Activated CD4-positive, alpha-beta memory T cell treated with anti-CD3 and anti-CD28 coated beads, Interleukin-2, amount 10 ng/mL, durations not matched to agents 7 days and 5 days (primary cell): ENCODE results near the gene MCRS1. TPM values are rescaled to one million over a fixed set of nuclear protein-coding genes. Genes with fewer than 3 reads are reported as not detected.
"Not testable (repeated sequence)": the region's sequence is repeated elsewhere in the genome, so short reads cannot be mapped to it uniquely, and the experiment has no call there.

Source experiments
- CTCF ChIA-PET: fragments of 350-600 bp; sonication (Branson Sonifier 250); formaldehyde crosslinking; loops from one replicate; lab custom pipeline; 2021; ENCODE audit warnings: antibody characterized with exemption, inconsistent platforms; lab: Charles Lee
- POLR2A ChIA-PET: fragments of 350-600 bp; sonication (Branson Sonifier 250); formaldehyde crosslinking; loops from one replicate; lab custom pipeline; 2021; ENCODE audit warnings: antibody characterized with exemption; lab: Charles Lee
- DNase-seq: peaks from one replicate; pipeline ENCODE4 v3.0.0-alpha.2; 2020
- H3K27ac Mint-ChIP-seq: one replicate; pipeline ENCODE4 v1.8.0; 2021; ENCODE audit warnings: mild to moderate bottlenecking, mixed read lengths
- H3K27me3 Mint-ChIP-seq: one replicate; pipeline ENCODE4 v1.8.0; 2021; ENCODE audit warnings: mixed read lengths
- H3K36me3 Mint-ChIP-seq: one replicate; pipeline ENCODE4 v1.8.0; 2021; ENCODE audit warnings: low read depth, mixed read lengths
- H3K4me1 Mint-ChIP-seq: one replicate; pipeline ENCODE4 v1.8.0; 2021; ENCODE audit warnings: mixed read lengths
- H3K4me3 Mint-ChIP-seq: one replicate; pipeline ENCODE4 v1.8.0; 2021; ENCODE audit warnings: mild to moderate bottlenecking, mixed read lengths
- H3K9me3 Mint-ChIP-seq: one replicate; pipeline ENCODE4 v1.8.0; 2021; ENCODE audit warnings: mixed read lengths
- total RNA-seq, 2 experiments: library from RNA; stranded (reverse); gene quantifications; one replicate each; pipeline ENCODE4 v1.2.3, GENCODE V29; 2021

The MCRS1 gene, protein sequence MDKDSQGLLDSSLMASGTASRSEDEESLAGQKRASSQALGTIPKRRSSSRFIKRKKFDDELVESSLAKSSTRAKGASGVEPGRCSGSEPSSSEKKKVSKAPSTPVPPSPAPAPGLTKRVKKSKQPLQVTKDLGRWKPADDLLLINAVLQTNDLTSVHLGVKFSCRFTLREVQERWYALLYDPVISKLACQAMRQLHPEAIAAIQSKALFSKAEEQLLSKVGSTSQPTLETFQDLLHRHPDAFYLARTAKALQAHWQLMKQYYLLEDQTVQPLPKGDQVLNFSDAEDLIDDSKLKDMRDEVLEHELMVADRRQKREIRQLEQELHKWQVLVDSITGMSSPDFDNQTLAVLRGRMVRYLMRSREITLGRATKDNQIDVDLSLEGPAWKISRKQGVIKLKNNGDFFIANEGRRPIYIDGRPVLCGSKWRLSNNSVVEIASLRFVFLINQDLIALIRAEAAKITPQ
- 10 to 100 TPM; 70.5 to 73.1 TPM for total RNA-seq

DNA sequence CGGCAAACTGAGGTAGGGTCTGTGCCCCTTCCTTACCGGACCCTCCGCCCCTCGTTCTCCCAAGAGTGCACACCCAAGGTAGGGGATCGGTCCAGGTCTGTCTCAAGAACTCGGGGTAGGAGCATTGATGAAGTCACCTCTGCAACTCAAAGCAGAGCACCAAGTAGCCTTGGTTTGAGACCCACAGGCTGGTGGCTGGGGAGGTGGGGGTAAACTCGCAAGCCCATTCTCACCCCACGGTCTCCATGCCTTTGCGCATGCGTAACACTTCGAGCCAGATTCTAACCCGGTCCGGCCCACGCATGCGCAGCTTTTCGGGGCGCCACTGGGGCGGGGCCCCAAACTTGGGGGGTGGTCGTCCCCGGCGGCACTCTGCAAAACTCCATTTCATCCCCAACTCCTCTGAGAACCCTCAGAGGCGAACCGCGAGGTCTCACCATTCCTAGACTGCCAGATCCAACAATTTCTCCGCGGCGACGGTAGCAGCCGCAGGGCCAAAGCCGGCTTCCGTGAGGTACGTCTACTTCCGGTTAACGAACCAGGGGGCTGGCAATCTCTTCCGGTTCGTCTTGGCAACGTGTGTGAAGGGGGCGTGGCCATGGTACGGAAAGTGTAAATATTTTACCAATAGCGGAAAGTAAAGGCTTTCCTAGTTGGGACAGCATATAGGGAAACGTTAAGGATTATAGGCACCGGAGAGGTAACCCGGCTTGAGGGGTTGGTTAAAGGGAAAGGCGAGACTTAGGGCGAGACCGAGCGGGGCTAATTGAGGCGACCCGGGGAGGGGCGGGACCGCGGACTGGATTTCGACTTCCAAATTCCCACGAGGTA lies at the start of gene MCRS1:
Gene MCRS1, minus strand, starts transcription at position 532 of the 831 bp plus-strand sequence. CDS start 1,411 bp downstream, outside the sequence.
- H3K4me3 Mint-ChIP-seq, result peak within 1 kb of the TSS; percentile 97
- peak; percentile 90 for DNase-seq
- no peaks in the 10 kb centered on the region for H3K9me3 Mint-ChIP-seq
- H3K4me1 Mint-ChIP-seq, result peaks cover 65% of the 10 kb centered on the region
- peak within 1 kb of the TSS; percentile 89 for H3K27ac Mint-ChIP-seq
- CTCF ChIA-PET, result interaction anchor here (0.5 to 2.4 kb wide), 10 partner anchors 11 to 201 kb away, joined by 3 to 11 read pairs (median 5); partner anchors contain the start of genes PRPF40B and TMBIM6
- POLR2A ChIA-PET, result interaction anchor here (0.6 to 5.9 kb wide), 11 partner anchors 9 to 438 kb away, joined by 3 to 76 read pairs (median 6); partner anchors contain the start of genes PRPF40B, SPATS2 and TUBA1B
- peaks cover 31% of the 10 kb centered on the region for H3K36me3 Mint-ChIP-seq
- no peaks in the 10 kb centered on the region for H3K27me3 Mint-ChIP-seq

DNA sequence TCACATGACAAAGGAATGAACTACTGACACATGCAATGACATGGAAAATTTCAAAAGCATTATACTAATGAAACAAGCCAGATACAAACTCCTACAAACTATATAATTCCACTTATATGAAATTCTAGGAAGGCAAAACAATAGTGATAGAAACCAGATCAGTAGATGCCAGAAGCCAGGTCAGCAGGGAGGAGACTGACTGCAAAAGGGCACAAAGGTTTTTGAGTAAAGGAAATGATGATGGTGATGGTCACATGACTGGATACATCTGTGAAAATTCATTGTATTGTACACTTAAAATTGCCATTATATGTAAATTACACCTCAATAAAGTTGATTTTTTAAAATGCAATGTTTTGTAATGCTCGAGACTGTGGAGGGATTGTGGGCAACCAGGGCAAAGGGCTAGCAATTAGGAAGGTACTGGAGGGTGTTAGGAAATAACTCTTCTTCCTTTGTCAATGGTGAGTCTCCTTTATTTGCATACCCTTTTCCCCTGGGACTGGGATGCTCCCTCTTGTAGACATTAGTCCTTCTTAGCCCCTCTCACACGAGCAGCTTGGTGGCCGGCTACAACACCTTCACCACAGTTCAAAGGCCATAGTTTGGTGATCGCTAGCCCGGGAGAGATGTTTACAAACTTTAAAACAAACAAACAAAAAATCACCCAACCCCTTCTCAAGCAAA lies 48.7 kb upstream of the MCRS1 start:
- POLR2A ChIA-PET, result interaction anchor here (1.3 kb wide), 1 partner anchor 28 kb away, joined by 3 read pairs; no protein-coding TSS in a partner anchor
- H3K4me1 Mint-ChIP-seq, result peaks cover 8% of the 10 kb centered on the region

DNA sequence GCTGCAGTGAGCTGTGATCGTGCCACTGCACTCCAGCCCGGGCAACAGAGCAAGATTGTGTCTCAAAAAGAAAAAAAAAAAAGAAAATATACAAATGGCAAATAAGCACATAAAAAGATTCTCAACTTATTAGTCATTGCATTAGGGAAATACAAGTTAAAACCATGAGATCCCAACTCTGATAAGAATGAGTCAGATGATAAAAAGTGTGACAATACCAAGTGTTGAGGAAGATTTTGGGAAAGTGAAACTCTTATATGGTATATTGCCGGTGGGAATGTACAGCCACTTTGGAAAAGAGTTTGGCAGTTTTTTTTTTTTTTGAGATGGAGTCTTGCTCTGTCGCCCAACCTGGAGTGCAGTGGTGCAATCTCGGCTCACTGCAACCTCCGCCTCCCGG lies 47.8 kb upstream of the MCRS1 start:
- Mint-ChIP-seq H3K4me1 (no peaks in the 10 kb centered on the region), H3K27ac (no peak overlapping the region), H3K9me3 (no peaks in the 10 kb centered on the region), H3K36me3 (peaks cover 2% of the 10 kb centered on the region), H3K27me3 (peaks cover 32% of the 10 kb centered on the region), H3K4me3 (no peak overlapping the region)
- ChIA-PET POLR2A (no interaction called here), CTCF (interaction anchor here (1.1 kb wide), 1 partner anchor 126 kb away, joined by 3 read pairs; the partner anchor contains the start of gene TMBIM6)
- no peak for DNase-seq

More for the DNA sequence above, 48.7 kb upstream of the MCRS1 start:
- no peak overlapping the region for H3K27ac Mint-ChIP-seq
- peaks cover 38% of the 10 kb centered on the region for H3K27me3 Mint-ChIP-seq
- CTCF ChIA-PET, result no interaction called here
- peaks cover 2% of the 10 kb centered on the region for H3K36me3 Mint-ChIP-seq
- H3K9me3 Mint-ChIP-seq, result no peaks in the 10 kb centered on the region
- no peak for DNase-seq
- H3K4me3 Mint-ChIP-seq, result no peak overlapping the region

DNA sequence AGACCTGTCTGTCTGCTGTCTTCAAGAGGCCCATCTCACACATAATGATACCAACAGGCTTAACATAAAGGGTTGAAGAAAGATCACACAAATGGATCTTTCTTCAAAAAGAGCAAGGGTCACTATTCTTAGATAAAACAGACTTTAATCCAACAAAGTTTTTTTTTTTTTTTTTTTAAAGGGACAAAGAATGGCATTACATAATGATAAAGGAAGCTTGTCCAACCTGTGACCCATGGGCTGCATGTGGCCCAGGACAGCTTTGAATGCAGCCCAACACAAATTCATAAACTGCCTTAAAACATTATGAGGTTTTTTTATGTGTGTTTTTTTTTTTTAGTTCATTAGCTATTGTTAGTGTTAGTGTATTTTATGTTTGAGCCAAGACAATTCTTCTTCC lies 44.3 kb upstream of the MCRS1 start:
- peaks cover 2% of the 10 kb centered on the region for H3K36me3 Mint-ChIP-seq
- no peak for DNase-seq
- ChIA-PET POLR2A (interaction anchor here (0.7 kb wide), 1 partner anchor 13 kb away, joined by 4 read pairs; no protein-coding TSS in a partner anchor), CTCF (interaction anchor here (0.7 kb wide), 1 partner anchor 36 kb away, joined by 4 read pairs; no protein-coding TSS in a partner anchor)
- no peaks in the 10 kb centered on the region for H3K9me3 Mint-ChIP-seq
- no peak overlapping the region for H3K27ac Mint-ChIP-seq
- H3K4me1 Mint-ChIP-seq, result no peaks in the 10 kb centered on the region
- H3K27me3 Mint-ChIP-seq, result peaks cover 20% of the 10 kb centered on the region
- no peak overlapping the region for H3K4me3 Mint-ChIP-seq

DNA sequence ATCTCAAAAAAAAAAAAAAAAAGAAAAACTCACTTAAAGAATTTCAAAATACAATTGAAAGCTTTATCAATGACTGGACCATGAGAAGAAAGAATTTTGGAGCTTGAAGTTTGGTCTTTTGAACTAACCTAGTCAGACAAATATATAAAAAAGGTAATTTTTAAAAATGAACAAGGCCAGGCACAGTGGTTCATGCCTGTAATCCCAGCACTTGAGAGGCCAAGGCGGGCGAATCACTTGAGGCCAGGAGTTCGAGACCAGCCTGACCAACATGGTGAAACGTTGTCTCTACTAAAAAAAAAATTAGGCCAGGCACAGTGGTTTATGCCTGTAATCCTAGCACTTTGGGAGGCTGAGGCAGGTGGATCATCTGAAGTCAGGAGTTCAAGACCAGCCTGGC lies 42.8 kb upstream of the MCRS1 start:
- H3K9me3 Mint-ChIP-seq, DNase-seq, H3K36me3 Mint-ChIP-seq, H3K4me1 Mint-ChIP-seq, H3K4me3 Mint-ChIP-seq, POLR2A ChIA-PET, H3K27ac Mint-ChIP-seq: not testable (repeated sequence)
- CTCF ChIA-PET, result interaction anchor here (0.7 to 1.1 kb wide), 2 partner anchors 10 to 262 kb away, joined by 3 read pairs; no protein-coding TSS in a partner anchor
- H3K27me3 Mint-ChIP-seq, result peaks cover 19% of the 10 kb centered on the region

DNA sequence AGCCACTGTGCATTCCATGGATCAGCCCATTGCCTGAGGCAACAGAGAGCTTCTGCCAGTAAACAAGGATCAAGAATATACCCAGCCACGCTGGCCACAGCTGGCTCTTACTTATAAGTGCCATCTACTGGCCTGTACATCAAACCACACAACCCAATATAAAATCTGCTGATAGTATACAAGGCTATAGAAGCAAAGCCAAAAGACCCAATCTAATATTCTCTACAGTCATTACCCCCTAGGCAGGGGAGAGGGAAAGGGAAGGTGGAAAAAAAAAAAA lies 41.9 kb upstream of the MCRS1 start:
- no peaks in the 10 kb centered on the region for H3K4me1 Mint-ChIP-seq
- POLR2A ChIA-PET, result no interaction called here
- CTCF ChIA-PET, result no interaction called here
- peaks cover 2% of the 10 kb centered on the region for H3K36me3 Mint-ChIP-seq
- H3K4me3 Mint-ChIP-seq, result no peak overlapping the region
- no peak for DNase-seq
- no peak overlapping the region for H3K27ac Mint-ChIP-seq
- H3K27me3 Mint-ChIP-seq, result peaks cover 19% of the 10 kb centered on the region
- H3K9me3 Mint-ChIP-seq, result no peaks in the 10 kb centered on the region

DNA sequence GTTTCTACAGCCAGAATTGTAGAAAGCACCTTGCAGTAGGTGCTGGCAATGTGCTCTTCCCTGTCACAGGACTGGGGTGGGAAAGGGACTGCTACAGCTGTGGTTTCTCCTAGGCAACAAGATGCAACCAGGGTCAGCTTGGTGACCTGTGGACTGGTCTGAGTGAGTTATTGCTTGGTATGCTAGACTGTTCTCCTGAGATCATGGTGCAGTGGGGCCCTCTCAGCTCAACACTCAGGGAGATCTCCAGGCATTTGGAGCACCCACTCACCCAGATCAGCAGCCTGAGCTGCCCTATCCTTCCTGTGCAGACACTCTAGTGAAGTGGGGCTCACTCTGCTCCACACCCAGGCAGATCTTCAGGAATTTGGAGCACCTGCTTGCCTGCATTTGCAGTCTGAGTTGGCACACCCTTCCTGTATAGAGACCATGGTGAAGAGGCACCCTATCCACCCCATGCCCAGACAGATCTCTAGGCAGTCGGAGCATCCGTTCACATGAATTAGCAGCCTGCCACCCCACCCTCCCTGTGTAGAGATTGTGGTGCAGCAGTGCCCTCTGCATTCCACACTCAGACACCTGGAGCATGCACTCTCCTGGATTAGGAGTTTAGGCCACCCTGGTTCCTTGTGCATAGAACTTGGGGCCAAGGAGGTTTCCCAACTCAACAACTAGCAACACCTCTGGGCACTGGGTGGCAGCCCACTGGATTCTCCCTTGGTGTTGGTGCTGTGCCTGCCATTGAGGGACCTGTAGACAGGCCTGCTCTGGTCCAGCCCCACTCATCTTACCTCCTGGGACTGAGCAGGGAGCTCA lies 41.3 kb upstream of the MCRS1 start:
- ChIA-PET POLR2A (no interaction called here), CTCF (no interaction called here)
- Mint-ChIP-seq H3K4me1 (no peaks in the 10 kb centered on the region), H3K27me3 (peaks cover 14% of the 10 kb centered on the region), H3K4me3 (no peak overlapping the region), H3K9me3 (no peaks in the 10 kb centered on the region), H3K27ac (no peak overlapping the region), H3K36me3 (peaks cover 2% of the 10 kb centered on the region)
- DNase-seq, result no peak

DNA sequence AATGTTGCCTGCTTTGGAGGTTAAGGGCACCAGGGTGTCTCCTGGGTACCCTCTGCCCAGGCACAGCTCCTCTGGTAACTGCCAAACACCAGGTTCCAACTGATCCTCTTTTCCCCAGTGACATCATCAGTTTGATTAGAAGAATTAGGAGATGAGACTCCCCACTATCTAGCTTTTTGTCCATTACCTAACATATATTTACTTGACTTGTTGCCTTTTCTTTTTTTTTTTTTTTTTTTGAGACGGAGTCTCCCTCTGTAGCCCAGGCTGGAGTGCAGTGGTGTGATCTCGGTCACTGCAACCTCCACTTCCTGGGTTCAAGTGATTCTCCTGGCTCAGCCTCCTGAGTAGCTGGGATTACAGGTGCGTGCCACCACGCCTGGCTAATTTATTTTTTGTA lies 37.6 kb upstream of the MCRS1 start, which contains the start of gene FAM186B:
Gene FAM186B, minus strand, starts transcription at position 101 of the 400 bp plus-strand sequence. CDS start 162 bp downstream, outside the sequence.
- CTCF ChIA-PET, result interaction anchor here (1.1 kb wide), 1 partner anchor 18 kb away, joined by 3 read pairs; the partner anchor contains the start of gene PRPF40B
- H3K4me3 Mint-ChIP-seq, H3K36me3 Mint-ChIP-seq, H3K27ac Mint-ChIP-seq, DNase-seq, H3K9me3 Mint-ChIP-seq, H3K4me1 Mint-ChIP-seq: not testable (repeated sequence)
- H3K27me3 Mint-ChIP-seq, result peaks cover 14% of the 10 kb centered on the region
- POLR2A ChIA-PET, result interaction anchor here (1.3 kb wide), 1 partner anchor 136 kb away, joined by 3 read pairs; the partner anchor contains the start of gene TMBIM6

DNA sequence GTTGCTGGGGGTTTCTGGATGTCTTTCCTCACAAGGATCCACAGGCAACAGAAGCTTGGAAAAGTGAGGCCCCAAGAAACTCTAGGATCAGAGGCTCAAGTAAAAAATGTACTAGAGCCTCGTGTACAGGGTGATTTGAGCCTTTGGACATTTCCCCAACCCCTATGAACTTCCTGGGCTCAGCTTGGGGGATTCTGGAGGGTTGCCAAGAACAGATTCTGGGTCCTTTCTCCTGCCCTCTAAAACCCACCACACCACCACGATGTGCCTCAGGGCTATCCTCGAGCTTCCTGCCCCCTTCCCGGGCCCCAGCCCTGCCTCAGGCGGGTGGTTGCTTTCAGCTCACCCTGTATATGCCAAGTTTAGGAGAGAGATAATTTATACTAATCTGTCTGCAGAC lies 36.9 kb upstream of the MCRS1 start:
- Mint-ChIP-seq H3K27ac (no peak overlapping the region), H3K4me1 (no peaks in the 10 kb centered on the region)
- DNase-seq, result no peak

DNA sequence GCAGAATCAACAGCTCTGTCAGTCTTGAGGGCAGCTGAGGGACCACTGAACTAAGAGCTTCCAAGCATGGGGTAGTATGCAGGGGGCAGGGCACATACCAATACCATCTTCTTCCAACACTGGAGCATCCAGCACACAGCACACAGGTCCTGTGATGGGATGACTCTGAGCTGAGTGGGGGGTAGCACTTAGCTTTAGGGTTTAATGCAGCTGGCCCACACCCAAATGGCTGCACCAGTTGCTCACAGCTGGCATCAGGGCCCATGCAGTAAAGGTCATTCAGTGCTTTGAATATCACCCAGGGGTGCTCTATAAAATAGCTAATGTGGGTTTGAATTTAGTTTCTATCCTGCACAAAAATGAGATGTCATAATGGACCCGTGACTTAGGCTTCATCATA lies 35.8 kb upstream of the MCRS1 start:
- POLR2A ChIA-PET, result interaction anchor here (0.7 to 1.4 kb wide), 2 partner anchors 19 to 137 kb away, joined by 3 to 5 read pairs; partner anchors contain the start of gene TMBIM6
- Mint-ChIP-seq H3K36me3 (no peaks in the 10 kb centered on the region), H3K27ac (no peak overlapping the region), H3K4me1 (no peaks in the 10 kb centered on the region), H3K9me3 (no peaks in the 10 kb centered on the region), H3K4me3 (no peak overlapping the region), H3K27me3 (peaks cover 9% of the 10 kb centered on the region)
- CTCF ChIA-PET, result interaction anchor here (0.5 to 1.9 kb wide), 5 partner anchors 19 to 246 kb away, joined by 3 to 8 read pairs (median 4); no protein-coding TSS in a partner anchor
- DNase-seq, result no peak

More for the DNA sequence above, 36.9 kb upstream of the MCRS1 start:
- ChIA-PET CTCF (interaction anchor here (0.6 to 1.6 kb wide), 3 partner anchors 17 to 136 kb away, joined by 3 read pairs; partner anchors contain the start of genes PRPF40B and TMBIM6), POLR2A (interaction anchor here (1.3 kb wide), 1 partner anchor 137 kb away, joined by 3 read pairs; the partner anchor contains the start of gene TMBIM6)
- H3K36me3 Mint-ChIP-seq, result no peaks in the 10 kb centered on the region
- no peak overlapping the region for H3K4me3 Mint-ChIP-seq
- H3K27me3 Mint-ChIP-seq, result peaks cover 14% of the 10 kb centered on the region
- no peaks in the 10 kb centered on the region for H3K9me3 Mint-ChIP-seq

DNA sequence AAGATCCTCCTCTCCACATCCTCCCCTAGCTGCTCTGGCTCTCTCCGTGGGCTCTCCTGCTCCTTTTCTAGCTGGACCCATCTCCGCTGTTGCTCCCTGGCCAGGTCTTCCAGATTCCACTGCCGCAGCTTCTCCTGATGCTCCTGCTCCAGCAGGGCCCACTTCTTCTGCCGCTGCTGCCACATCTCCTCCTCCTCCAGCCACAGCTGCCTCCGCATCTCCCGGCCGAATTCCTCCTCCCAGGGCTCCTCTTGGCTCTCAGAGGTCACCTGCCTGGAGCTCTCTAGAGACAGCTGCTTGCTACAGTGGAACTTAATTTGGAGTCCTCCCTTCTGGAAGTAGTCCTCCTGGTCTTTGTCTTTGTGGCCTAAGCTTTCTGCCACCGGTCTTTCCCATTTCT lies 32.0 kb upstream of the MCRS1 start:
- ChIA-PET CTCF (interaction anchor here (0.9 kb wide), 1 partner anchor 242 kb away, joined by 3 read pairs; no protein-coding TSS in a partner anchor), POLR2A (interaction anchor here (1.0 kb wide), 1 partner anchor 12 kb away, joined by 4 read pairs; no protein-coding TSS in a partner anchor)
- no peaks in the 10 kb centered on the region for H3K27me3 Mint-ChIP-seq
- no peaks in the 10 kb centered on the region for H3K9me3 Mint-ChIP-seq
- no peak overlapping the region for H3K4me3 Mint-ChIP-seq
- no peaks in the 10 kb centered on the region for H3K4me1 Mint-ChIP-seq
- H3K36me3 Mint-ChIP-seq, result no peaks in the 10 kb centered on the region
- H3K27ac Mint-ChIP-seq, result no peak overlapping the region
- no peak for DNase-seq
